ENCODE data around the gene CAMP. TPM values are rescaled to one million over a fixed set of nuclear protein-coding genes. Genes with fewer than 3 reads are reported as not detected.
"Not testable (repeated sequence)": the region's sequence is repeated elsewhere in the genome, so short reads cannot be mapped to it uniquely, and the experiment has no call there.

The CAMP gene
- total RNA-seq, 1 experiment from 2014 or later = not detected

- intact Hi-C loops (cut with micrococcal nuclease; ENCODE audit: unreplicated experiment) = no loop called here
- H3K4me1 Mint-ChIP-seq (ENCODE audit: low read depth, unreplicated experiment) = no peaks in the 10 kb centered on the region
- no peaks in the 10 kb centered on the region for H3K36me3 Mint-ChIP-seq (ENCODE audit: insufficient read depth, unreplicated experiment)
- TF ChIP-seq CTCF (IDR thresholded peaks at IDR 0.05; ENCODE audit: unreplicated experiment) = no peak
- peaks cover 15% of the 10 kb centered on the region for H3K27me3 Mint-ChIP-seq (ENCODE audit: unreplicated experiment)
- H3K4me3 Mint-ChIP-seq (ENCODE audit: low read depth, unreplicated experiment) = no peak overlapping the region
- no peak for DNase-seq
- CTCF ChIA-PET = no interaction called here
- BruUV-seq (replicated peaks) = no TSS peak
- H3K27ac Mint-ChIP-seq (ENCODE audit: unreplicated experiment) = no peak overlapping the region
- no peaks in the 10 kb centered on the region for H3K9me3 Mint-ChIP-seq (ENCODE audit: low read depth, unreplicated experiment)
Observed at GRCh38 chr3:48208076-48208475, 15.2 kb upstream of the CAMP start.

- DNase-seq = no peak
- CTCF ChIA-PET = no interaction called here
- BruUV-seq (replicated peaks) = no TSS peak
- H3K27ac Mint-ChIP-seq (ENCODE audit: unreplicated experiment) = no peak overlapping the region
- intact Hi-C loops (cut with micrococcal nuclease; ENCODE audit: unreplicated experiment) = no loop called here
- peaks cover 15% of the 10 kb centered on the region for H3K27me3 Mint-ChIP-seq (ENCODE audit: unreplicated experiment)
- TF ChIP-seq CTCF (IDR thresholded peaks at IDR 0.05; ENCODE audit: unreplicated experiment) = no peak
- H3K36me3 Mint-ChIP-seq (ENCODE audit: insufficient read depth, unreplicated experiment) = no peaks in the 10 kb centered on the region
- H3K9me3 Mint-ChIP-seq (ENCODE audit: low read depth, unreplicated experiment) = no peaks in the 10 kb centered on the region
- no peak overlapping the region for H3K4me3 Mint-ChIP-seq (ENCODE audit: low read depth, unreplicated experiment)
- H3K4me1 Mint-ChIP-seq (ENCODE audit: low read depth, unreplicated experiment) = no peaks in the 10 kb centered on the region
Observed at GRCh38 chr3:48209445-48209844, 13.8 kb upstream of the CAMP start.

- H3K4me1 Mint-ChIP-seq (ENCODE audit: low read depth, unreplicated experiment); H3K4me3 Mint-ChIP-seq (ENCODE audit: low read depth, unreplicated experiment); DNase-seq; H3K9me3 Mint-ChIP-seq (ENCODE audit: low read depth, unreplicated experiment); H3K36me3 Mint-ChIP-seq (ENCODE audit: insufficient read depth, unreplicated experiment); H3K27ac Mint-ChIP-seq (ENCODE audit: unreplicated experiment); CTCF ChIA-PET; BruUV-seq (replicated peaks); intact Hi-C loops (cut with micrococcal nuclease; ENCODE audit: unreplicated experiment): not testable (repeated sequence)
- H3K27me3 Mint-ChIP-seq (ENCODE audit: unreplicated experiment) = peaks cover 17% of the 10 kb centered on the region
Observed at GRCh38 chr3:48210534-48210933, 12.8 kb upstream of the CAMP start.

- DNase-seq; H3K36me3 Mint-ChIP-seq (ENCODE audit: insufficient read depth, unreplicated experiment); H3K9me3 Mint-ChIP-seq (ENCODE audit: low read depth, unreplicated experiment); H3K4me3 Mint-ChIP-seq (ENCODE audit: low read depth, unreplicated experiment); H3K4me1 Mint-ChIP-seq (ENCODE audit: low read depth, unreplicated experiment); intact Hi-C loops (cut with micrococcal nuclease; ENCODE audit: unreplicated experiment); CTCF ChIA-PET; H3K27ac Mint-ChIP-seq (ENCODE audit: unreplicated experiment); BruUV-seq (replicated peaks): not testable (repeated sequence)
- H3K27me3 Mint-ChIP-seq (ENCODE audit: unreplicated experiment) = peaks cover 15% of the 10 kb centered on the region
Observed at GRCh38 chr3:48211776-48212175, 11.5 kb upstream of the CAMP start.

- no peaks in the 10 kb centered on the region for H3K4me1 Mint-ChIP-seq (ENCODE audit: low read depth, unreplicated experiment)
- intact Hi-C loops (cut with micrococcal nuclease; ENCODE audit: unreplicated experiment) = no loop called here
- H3K27ac Mint-ChIP-seq (ENCODE audit: unreplicated experiment) = no peak overlapping the region
- DNase-seq = no peak
- CTCF ChIA-PET = no interaction called here
- H3K4me3 Mint-ChIP-seq (ENCODE audit: low read depth, unreplicated experiment) = no peak overlapping the region
- H3K27me3 Mint-ChIP-seq (ENCODE audit: unreplicated experiment) = peaks cover 11% of the 10 kb centered on the region
- no peaks in the 10 kb centered on the region for H3K36me3 Mint-ChIP-seq (ENCODE audit: insufficient read depth, unreplicated experiment)
- TF ChIP-seq CTCF (IDR thresholded peaks at IDR 0.05; ENCODE audit: unreplicated experiment) = no peak
- BruUV-seq (replicated peaks) = no TSS peak
- H3K9me3 Mint-ChIP-seq (ENCODE audit: low read depth, unreplicated experiment) = no peaks in the 10 kb centered on the region
Observed at GRCh38 chr3:48214225-48214624, 9.1 kb upstream of the CAMP start.

Measured in Calu3 (cell line).